H1 (cell line): ENCODE results near the gene SLC2A1. TPM values are rescaled to one million over a fixed set of nuclear protein-coding genes. Genes with fewer than 3 reads are reported as not detected.
A peak's percentile ranks its signal among the peaks of the same experiment; 100 is the strongest.

Experiments used
- CTCF ChIA-PET: fragments of 300-600 bp; sonication (Branson Sonifier 250); formaldehyde crosslinking; loops from one replicate; lab custom pipeline; 2021; ENCODE audit not compliant: partially characterized antibody; lab: Charles Lee
- POLR2A ChIA-PET: fragments of 300-600 bp; sonication (Branson Sonifier 250); formaldehyde crosslinking; loops from one replicate; lab custom pipeline; 2021; ENCODE audit warnings: inconsistent platforms; ENCODE audit not compliant: partially characterized antibody; lab: Charles Lee
- DNase-seq, 2 experiments: peaks; one replicate each; pipeline versions ENCODE4 v3.0.0 to v3.0.0-alpha.2; 2010 to 2022; ENCODE audit warnings: low spot score in 2 of 2, low read depth in 1 of 2, mixed read lengths in 1 of 2
- FAIRE-seq: peaks from 2 replicates; lab custom pipeline; 2011; peaks lifted over from hg19 to GRCh38; lab: Jason Lieb, UNC
- H2AFZ ChIP-seq: 2 replicates; pipeline ENCODE4 v1.8.1; 2012; ENCODE audit warnings: low read length, inconsistent platforms
- H2AK5ac ChIP-seq: 2 replicates; pipeline ENCODE4 v1.6.1; 2013; ENCODE audit warnings: low read depth, low read length
- H2BK120ac ChIP-seq: replicated peaks from 2 replicates; pipeline ENCODE3; 2013; ENCODE audit warnings: low read depth, low read length, inconsistent platforms
- H2BK12ac ChIP-seq: 2 replicates; pipeline ENCODE4 v1.6.1; 2013; ENCODE audit warnings: low read depth, low read length
- H2BK15ac ChIP-seq: 2 replicates; pipeline ENCODE4 v1.6.1; 2013; ENCODE audit warnings: low read length
- H2BK20ac ChIP-seq: 2 replicates; pipeline ENCODE4 v1.6.1; 2013; ENCODE audit warnings: low read length
- H2BK5ac ChIP-seq: 2 replicates; pipeline ENCODE4 v1.6.1; 2013; ENCODE audit warnings: low read depth, low read length
- H3K14ac ChIP-seq: 2 replicates; pipeline ENCODE4 v1.6.1; 2013; ENCODE audit warnings: inconsistent platforms; ENCODE audit not compliant: insufficient read length
- H3K18ac ChIP-seq: 2 replicates; pipeline ENCODE4 v1.6.1; 2013; ENCODE audit warnings: low read length; ENCODE audit errors: extremely low read depth
- H3K23ac ChIP-seq: 2 replicates; pipeline ENCODE4 v1.6.1; 2013; ENCODE audit warnings: inconsistent platforms; ENCODE audit not compliant: insufficient read length
- H3K23me2 ChIP-seq: 2 replicates; pipeline ENCODE4 v1.6.1; 2013; ENCODE audit warnings: low read depth, low read length
- H3K27ac ChIP-seq: 2 replicates; pipeline ENCODE4 v1.6.1; 2011; ENCODE audit warnings: low read depth, low read length, inconsistent platforms
- H3K27me3 ChIP-seq, 4 experiments: replicated peaks in 1 of 4; 1 replicate in 1 of 4; 2 replicates in 3 of 4; pipeline versions ENCODE4 v1.6.1 to v1.8.1; 2011 to 2013; ENCODE audit warnings: low read length in 3 of 4, mild to moderate bottlenecking in 3 of 4, inconsistent platforms in 2 of 4, mixed read lengths in 2 of 4, moderate library complexity in 1 of 4; ENCODE audit not compliant: control insufficient read depth in 3 of 4, insufficient read depth in 3 of 4; ENCODE audit errors: extremely low read depth in 1 of 4
- H3K36me3 ChIP-seq, 4 experiments: 2 replicates each; pipeline versions ENCODE4 v1.6.1 to v1.8.1; 2011 to 2013; ENCODE audit warnings: mild to moderate bottlenecking in 4 of 4, low read length in 3 of 4, moderate library complexity in 2 of 4, control low read depth in 1 of 4, inconsistent platforms in 1 of 4; ENCODE audit not compliant: insufficient read depth in 4 of 4, control insufficient read depth in 2 of 4
- H3K4ac ChIP-seq: replicated peaks from 2 replicates; pipeline ENCODE3; 2013; ENCODE audit warnings: low read length, low read depth, mixed read lengths, inconsistent platforms; ENCODE audit not compliant: insufficient read length
- H3K4me1 ChIP-seq, 4 experiments: replicated peaks in 1 of 4; 1 replicate in 1 of 4; 2 replicates in 3 of 4; pipeline versions ENCODE4 v1.6.1 to v1.8.1; 2011 to 2013; ENCODE audit warnings: low read length in 3 of 4, inconsistent platforms in 2 of 4, mixed read lengths in 1 of 4; ENCODE audit not compliant: insufficient read depth in 4 of 4, control insufficient read depth in 3 of 4
- H3K4me2 ChIP-seq, 2 experiments: 2 replicates each; pipeline versions ENCODE4 v1.6.1 to v1.8.1; 2011 to 2013; ENCODE audit warnings: low read depth in 2 of 2, low read length in 2 of 2, control low read depth in 1 of 2, inconsistent platforms in 1 of 2, mild to moderate bottlenecking in 1 of 2; ENCODE audit not compliant: insufficient read depth in 1 of 2
- H3K4me3 ChIP-seq, 4 experiments: fragments of 200-600, 300-600 bp in 1 of 4; sonication (generic), shearing (Covaris generic), sonication (Bioruptor Twin) in 1 of 4; 2 replicates each; pipeline versions ENCODE4 v1.5.1 to v1.8.1; 2011 to 2016; ENCODE audit warnings: low read length in 4 of 4, low read depth in 3 of 4, control low read depth in 2 of 4, inconsistent platforms in 2 of 4, mild to moderate bottlenecking in 2 of 4, mixed read lengths in 1 of 4, moderate library complexity in 1 of 4; ENCODE audit not compliant: insufficient read depth in 2 of 4; ENCODE audit errors: extremely low read depth in 1 of 4
- H3K56ac ChIP-seq: replicated peaks from 2 replicates; pipeline ENCODE3; 2013; ENCODE audit warnings: low read depth, mild to moderate bottlenecking, mixed read lengths, low read length, inconsistent platforms; ENCODE audit not compliant: insufficient read length
- H3K79me1 ChIP-seq: 2 replicates; pipeline ENCODE4 v1.6.1; 2013; ENCODE audit warnings: low read depth, low read length, control low read depth
- H3K79me2 ChIP-seq, 2 experiments: 2 replicates each; pipeline versions ENCODE4 v1.6.1 to v1.8.1; 2012 to 2013; ENCODE audit warnings: low read length in 2 of 2, mild to moderate bottlenecking in 2 of 2, inconsistent platforms in 1 of 2; ENCODE audit not compliant: insufficient read depth in 2 of 2, control insufficient read depth in 1 of 2
- H3K9ac ChIP-seq, 4 experiments: replicated peaks in 1 of 4; 1 replicate in 1 of 4; 2 replicates in 3 of 4; pipeline versions ENCODE4 v1.6.1 to v1.8.1; 2011 to 2013; ENCODE audit warnings: low read depth in 3 of 4, low read length in 3 of 4, control low read depth in 2 of 4, mild to moderate bottlenecking in 2 of 4, moderate library complexity in 2 of 4, inconsistent platforms in 1 of 4; ENCODE audit errors: extremely low read depth in 1 of 4
- H3K9me3 ChIP-seq, 2 experiments: 2 replicates each; pipeline versions ENCODE4 v1.6.1 to v1.8.1; 2012 to 2013; ENCODE audit warnings: mild to moderate bottlenecking in 2 of 2, moderate library complexity in 2 of 2, control low read depth in 1 of 2, inconsistent platforms in 1 of 2, low read depth in 1 of 2, low read length in 1 of 2, mixed read lengths in 1 of 2; ENCODE audit not compliant: insufficient read depth in 2 of 2
- H4K20me1 ChIP-seq, 2 experiments: replicated peaks in 1 of 2; 2 replicates each; pipeline versions ENCODE3 to v1.8.1; 2011 to 2013; ENCODE audit warnings: inconsistent platforms in 2 of 2, low read length in 2 of 2, mild to moderate bottlenecking in 1 of 2; ENCODE audit not compliant: insufficient read depth in 2 of 2, control insufficient read depth in 1 of 2
- H4K5ac ChIP-seq: 2 replicates; pipeline ENCODE4 v1.6.1; 2013; ENCODE audit warnings: low read length, low read depth, mixed read lengths, inconsistent platforms; ENCODE audit not compliant: insufficient read length
- H4K8ac ChIP-seq: 2 replicates; pipeline ENCODE4 v1.8.0; 2013; ENCODE audit warnings: mild to moderate bottlenecking, moderate library complexity, low read length, inconsistent platforms; ENCODE audit not compliant: insufficient read depth; ENCODE audit errors: extremely low read depth
- H4K91ac ChIP-seq: replicated peaks from 2 replicates; pipeline ENCODE3; 2013; ENCODE audit warnings: low read length, mixed read lengths, inconsistent platforms; ENCODE audit not compliant: insufficient read length
- ATF2 ChIP-seq: IDR thresholded peaks from 2 replicates; pipeline ENCODE4 v1.6.1; 2012; ENCODE audit warnings: low read length, inconsistent platforms
- EP300 ChIP-seq, 2 experiments: IDR thresholded peaks; 1 replicate in 1 of 2; 2 replicates in 1 of 2; pipeline ENCODE4 v1.6.1; 2011 to 2012; ENCODE audit warnings: low read depth in 2 of 2, low read length in 2 of 2, mild to moderate bottlenecking in 2 of 2, borderline replicate concordance in 1 of 2, inconsistent platforms in 1 of 2, moderate library complexity in 1 of 2
- RFX5 ChIP-seq: IDR thresholded peaks from 2 replicates; pipeline ENCODE4 v1.6.1; 2011; ENCODE audit warnings: low read depth, low read length, improper control_type of control experiment, borderline replicate concordance
- SAP30 ChIP-seq: fragments of 300-600 bp; sonication (generic); IDR thresholded peaks from 2 replicates; pipeline ENCODE4 v1.7.1; 2012; ENCODE audit warnings: low read length, moderate library complexity, mild to moderate bottlenecking, inconsistent platforms; ENCODE audit not compliant: insufficient read depth, insufficient replicate concordance
- SP2 ChIP-seq: IDR thresholded peaks from 2 replicates; pipeline ENCODE4 v1.6.1; 2012; ENCODE audit warnings: mild to moderate bottlenecking, low read length, inconsistent platforms
- TAF7 ChIP-seq: optimal IDR thresholded peaks from 2 replicates; pipeline ENCODE3; 2011; ENCODE audit warnings: low read depth, mild to moderate bottlenecking, inconsistent platforms, low read length, moderate library complexity, borderline replicate concordance
- TCF12 ChIP-seq: IDR thresholded peaks from 2 replicates; pipeline ENCODE4 v1.6.1; 2011; ENCODE audit warnings: low read depth, mild to moderate bottlenecking, low read length
- WGBS, 2 experiments: shearing (Covaris generic) in 1 of 2; methylation state at CpG; one replicate each; pipeline versions ENCODE4 v1.1.6 to v1.1.7; 2013 to 2015; ENCODE audit warnings: low lambda C conversion rate in 2 of 2, mixed read lengths in 2 of 2, inconsistent platforms in 1 of 2, low coverage in 1 of 2, missing lambda C conversion rate in 1 of 2; ENCODE audit not compliant: insufficient replicate concordance in 2 of 2, insufficient coverage in 1 of 2, insufficient read length in 1 of 2; ENCODE audit errors: extremely low coverage in 1 of 2, missing lambda C conversion rate in 1 of 2; 5-methylcytosine and 5-hydroxymethylcytosine counted together
- polyA plus RNA-seq, 7 experiments: library from polyadenylated mRNA; depleted of rRNA in 3 of 7; stranded (reverse) in 5 of 7; unstranded in 2 of 7; fragments of >200 nt in 5 of 7; fragments of 200-250 nt in 2 of 7; gene quantifications; 1 replicate in 5 of 7; 2 replicates in 1 of 7; 4 replicates in 1 of 7; pipeline versions ENCODE4 v1.2.1 to v1.2.3, GENCODE V29; 2011 to 2013; ENCODE audit warnings: missing spikeins in 2 of 7, mixed read lengths in 2 of 7
- total RNA-seq: library from RNA; stranded (reverse); fragmentation: NEBNext Ultra II Directional; extraction: Animal tissue kit (Norgen Biotek cat#: 25700); gene quantifications from 2 replicates; pipeline ENCODE4 v1.2.1, GENCODE V29; 2021

SLC2A1 gene
- total and polyA plus RNA-seq, 2 of the 8 experiments (the other 6 are each of a cell fraction or from before 2014, with no cell fraction given) = 230 to 308 TPM

DNA sequence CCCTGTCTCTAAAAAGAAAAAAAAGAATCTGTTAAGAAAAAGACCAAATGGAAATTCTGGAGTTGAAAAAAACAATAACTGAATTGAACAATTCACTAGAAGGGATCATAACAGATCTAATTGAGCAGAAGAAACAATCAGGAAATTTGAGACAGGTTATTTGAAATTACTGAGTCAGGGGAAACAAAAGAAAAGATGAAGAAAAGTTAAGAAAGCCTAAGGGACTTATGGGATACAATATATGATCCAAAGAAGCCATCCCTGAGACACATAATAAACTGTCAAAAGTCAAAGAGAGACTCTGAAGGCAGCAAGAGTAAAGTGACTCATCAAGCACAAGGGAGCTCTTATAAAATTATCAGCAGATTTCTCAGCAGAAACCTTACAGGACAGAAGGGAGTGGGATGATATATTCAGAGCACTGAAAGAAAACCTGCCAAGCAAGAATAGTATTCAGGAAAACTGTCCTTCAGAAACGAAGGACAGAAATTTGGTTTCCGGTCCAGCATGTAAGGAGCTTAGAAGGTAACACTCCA is 44.5 kb downstream of the SLC2A1 start:
- H2BK120ac ChIP-seq = no peak overlapping the region

More for the DNA sequence above, 44.5 kb downstream of the SLC2A1 start:
- H4K5ac ChIP-seq = no peak overlapping the region
- FAIRE-seq (no peak), DNase-seq (no peak)
- no peak overlapping the region for H3K4me3 ChIP-seq
- no peak overlapping the region for H3K9ac ChIP-seq
- H4K8ac ChIP-seq = no peak overlapping the region
- H2BK12ac ChIP-seq = no peak overlapping the region
- no peak overlapping the region for H2BK5ac ChIP-seq
- H2BK20ac ChIP-seq = no peak overlapping the region
- no peak overlapping the region for H2AFZ ChIP-seq
- H3K18ac ChIP-seq = no peak overlapping the region
- H4K20me1 ChIP-seq = no peaks in the 10 kb centered on the region
- no peaks in the 10 kb centered on the region for H3K4me1 ChIP-seq
- no peak for TF ChIP-seq SP2
- TF ChIP-seq TAF7 = no peak
- TF ChIP-seq RFX5 = no peak
- TF ChIP-seq TCF12 = no peak
- no peak for TF ChIP-seq SAP30
- no peak for TF ChIP-seq EP300 (IDR thresholded peaks at IDR 0.05; ENCODE audit: borderline replicate concordance in 1 of 2, low read depth in 2 of 2, low read length in 2 of 2)
- TF ChIP-seq ATF2 = no peak
- no peaks in the 10 kb centered on the region for H3K79me2 ChIP-seq
- no peak overlapping the region for H3K27ac ChIP-seq
- H3K23me2 ChIP-seq = no peaks in the 10 kb centered on the region
- WGBS, 2 experiments = 46% methylated on average over 2 of the region's 2 CpGs; no CpG with 5 or more reads in 1 of the 2 experiments
- peaks cover 10 to 14% of the 10 kb centered on the region in 2 experiments for H3K9me3 ChIP-seq
- no peak overlapping the region for H3K23ac ChIP-seq
- peaks cover 0 to 6% (median 0%) of the 10 kb centered on the region in 4 experiments; a peak in 1 of 8 replicates for H3K36me3 ChIP-seq
- no peak overlapping the region for H3K4me2 ChIP-seq
- peak overlapping the region; percentile 59 for H3K4ac ChIP-seq
- H2BK15ac ChIP-seq = no peak overlapping the region
- H2AK5ac ChIP-seq = no peak overlapping the region
- H4K91ac ChIP-seq = no peak overlapping the region
- CTCF ChIA-PET = interaction anchor here (0.6 to 7.6 kb wide), 43 partner anchors 8 to 615 kb away, joined by 3 to 353 read pairs (median 5); partner anchors contain the start of genes C1orf210 and ZNF691
- no peak overlapping the region for H3K56ac ChIP-seq
- POLR2A ChIA-PET = interaction anchor here (0.9 to 2.3 kb wide), 6 partner anchors 11 to 159 kb away, joined by 3 to 7 read pairs (median 4); no protein-coding TSS in a partner anchor
- H3K27me3 ChIP-seq = no peaks in the 10 kb centered on the region
- no peak overlapping the region for H3K14ac ChIP-seq
- no peaks in the 10 kb centered on the region for H3K79me1 ChIP-seq
